Ishikawa (cell line): ENCODE data around the gene MBOAT2.

Source experiments
- EP300 ChIP-seq: IDR thresholded peaks from 2 replicates; pipeline ENCODE4 v1.6.1; 2012; ENCODE audit warnings: borderline replicate concordance
- FOXM1 ChIP-seq: IDR thresholded peaks from 2 replicates; pipeline ENCODE4 v1.6.1; 2012; ENCODE audit warnings: low read depth, borderline replicate concordance
- MAX ChIP-seq: IDR thresholded peaks from 2 replicates; pipeline ENCODE4 v1.6.1; 2012
- RAD21 ChIP-seq: IDR thresholded peaks from 2 replicates; pipeline ENCODE4 v1.6.1; 2012; ENCODE audit warnings: low read depth
- REST ChIP-seq: IDR thresholded peaks from 2 replicates; pipeline ENCODE4 v1.6.1; 2012; ENCODE audit warnings: low read depth, mild to moderate bottlenecking
- TAF1 ChIP-seq: IDR thresholded peaks from 2 replicates; pipeline ENCODE4 v1.6.1; 2012; ENCODE audit warnings: low read depth, mild to moderate bottlenecking
- TCF12 ChIP-seq: IDR thresholded peaks from 2 replicates; pipeline ENCODE4 v1.6.1; 2012; ENCODE audit warnings: low read depth
- YY1 ChIP-seq: IDR thresholded peaks from 2 replicates; pipeline ENCODE4 v1.6.1; 2012; ENCODE audit warnings: low read depth

- TF ChIP-seq TAF1 (no peak), REST (no peak), FOXM1 (no peak), TCF12 (no peak), EP300 (no peak), YY1 (no peak), RAD21 (no peak), MAX (no peak)
These were observed 7.4 kb upstream of the MBOAT2 start for GRCh38 chr2:9010866-9011265.
